Aorta (tissue), 5 donors: ENCODE measurements around the gene SOAT2. TPM values are rescaled to one million over a fixed set of nuclear protein-coding genes. Genes with fewer than 3 reads are reported as not detected.

Source experiments
- ATAC-seq: fragments of 200-7000 bp; cut with Tn5 transposase; one replicate; pipeline ENCODE4 v1.9.1; 2022; ENCODE audit warnings: moderate library complexity; ENCODE audit not compliant: low FRiP score
- DNase-seq, 2 donors: peaks; one replicate each; pipeline ENCODE4 v3.0.0-alpha.2; 2020
- H3K27ac ChIP-seq, 2 donors: one replicate each; pipeline ENCODE4 v1.5.1; 2013; ENCODE audit warnings: low read length in 2 of 2, mild to moderate bottlenecking in 2 of 2, moderate library complexity in 2 of 2, control low read depth in 1 of 2, inconsistent platforms in 1 of 2, low read depth in 1 of 2
- H3K27me3 ChIP-seq, 2 donors: one replicate each; pipeline ENCODE4 v1.6.1; 2013; ENCODE audit warnings: control low read depth in 1 of 2, low read length in 1 of 2, mild to moderate bottlenecking in 1 of 2, moderate library complexity in 1 of 2; ENCODE audit not compliant: insufficient read depth in 2 of 2, control insufficient read depth in 1 of 2
- H3K36me3 ChIP-seq, 2 donors: one replicate each; pipeline ENCODE4 v1.6.1; 2013; ENCODE audit warnings: control low read depth in 1 of 2, low read length in 1 of 2, mild to moderate bottlenecking in 1 of 2; ENCODE audit not compliant: insufficient read depth in 2 of 2, control insufficient read depth in 1 of 2
- H3K4me1 ChIP-seq, 2 donors: one replicate each; pipeline ENCODE4 v1.6.1; 2013; ENCODE audit warnings: low read length in 2 of 2, control low read depth in 1 of 2, mild to moderate bottlenecking in 1 of 2, moderate library complexity in 1 of 2; ENCODE audit not compliant: insufficient read depth in 2 of 2, control insufficient read depth in 1 of 2
- H3K4me3 ChIP-seq, 2 donors: one replicate each; pipeline ENCODE4 v1.5.1; 2013; ENCODE audit warnings: low read length in 2 of 2, control low read depth in 1 of 2, mild to moderate bottlenecking in 1 of 2
- H3K9me3 ChIP-seq: one replicate; pipeline ENCODE4 v1.6.1; 2013; ENCODE audit warnings: mild to moderate bottlenecking, low read length; ENCODE audit not compliant: control insufficient read depth
- WGBS, 2 donors: extraction: QIAGEN DNeasy Blood & Tissue Kit; methylation state at CpG; one replicate each; pipeline ENCODE4 v1.1.7; 2013; 5-methylcytosine and 5-hydroxymethylcytosine counted together
- intact Hi-C, 2 donors: fragments of 100-400 bp; cut with DNase I; formaldehyde crosslinking; loops; one replicate each; pipeline versions ENCODE4 v1.14.2 to v1.15.0; 2022
- polyA plus RNA-seq, 2 donors: library from polyadenylated mRNA; stranded (reverse); fragments of 200-250 nt; gene quantifications; one replicate each; pipeline ENCODE4 v1.2.3, GENCODE V29; 2013
- total RNA-seq, 2 donors: library from RNA; stranded (reverse); fragmentation: NEBNext Ultra II Directional; extraction: Animal tissue kit (Norgen Biotek cat#: 25700); gene quantifications; one replicate each; pipeline ENCODE4 v1.2.1, GENCODE V29; 2021
- donor health status: healthy with polysubstance abuse.
- donor health status: Bipolar disorder and iron deficiency.
- donor health status: DM: no; HTN: no; CAD: no.
- donor health status: DM: no; HTN: no; CAD: no.
- donor health status: DM: yes; HTN: yes; CAD: no.

Gene SOAT2
- total and polyA plus RNA-seq, 4 donors, result 0.63 to 3.4 (median 1.4) TPM

DNA sequence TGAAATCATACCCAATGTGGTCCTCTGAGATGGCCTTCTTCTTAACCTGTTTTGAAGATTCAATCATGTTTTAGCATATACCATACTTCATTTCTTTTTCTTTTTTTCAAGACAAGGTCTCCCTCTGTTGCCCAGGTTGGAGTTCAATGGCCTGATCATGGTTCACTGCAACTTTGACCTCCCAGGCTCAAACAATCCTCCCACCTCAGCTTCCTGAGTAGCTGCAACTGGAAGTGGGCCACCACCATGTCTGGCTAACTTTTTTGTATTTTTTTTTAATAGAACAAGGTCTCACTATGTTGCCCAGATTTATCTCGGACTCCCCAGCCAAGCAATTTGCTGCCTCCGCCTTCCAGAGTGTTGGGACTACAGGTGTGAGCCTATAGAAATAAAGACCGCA is 30.4 kb downstream of the SOAT2 start:
- 92 to 97% methylated on average over 3 of the region's 3 CpGs for WGBS, 2 donors
- DNase-seq (no peak), ATAC-seq (no peak)
- intact Hi-C loops, result no loop called here
- Histone ChIP-seq H3K27me3 (peaks cover 0 to 2% of the 10 kb centered on the region in 2 donors), H3K27ac (no peak overlapping the region), H3K4me1 (no peaks in the 10 kb centered on the region), H3K36me3 (no peaks in the 10 kb centered on the region), H3K4me3 (no peak overlapping the region), H3K9me3 (no peaks in the 10 kb centered on the region)

GRCh38 chr12:53143355-53143754 is 40.1 kb downstream of the SOAT2 start:
- intact Hi-C loops, result no loop called here
- no peaks in the 10 kb centered on the region for H3K4me1 ChIP-seq
- DNase-seq (no peak), ATAC-seq (no peak)
- no peaks in the 10 kb centered on the region for H3K36me3 ChIP-seq
- no peaks in the 10 kb centered on the region for H3K27me3 ChIP-seq
- H3K27ac ChIP-seq, result no peak overlapping the region
- no peak overlapping the region for H3K4me3 ChIP-seq
- peaks cover 2% of the 10 kb centered on the region for H3K9me3 ChIP-seq
- 89 to 91% methylated on average over 4 of the region's 4 CpGs for WGBS, 2 donors

DNA sequence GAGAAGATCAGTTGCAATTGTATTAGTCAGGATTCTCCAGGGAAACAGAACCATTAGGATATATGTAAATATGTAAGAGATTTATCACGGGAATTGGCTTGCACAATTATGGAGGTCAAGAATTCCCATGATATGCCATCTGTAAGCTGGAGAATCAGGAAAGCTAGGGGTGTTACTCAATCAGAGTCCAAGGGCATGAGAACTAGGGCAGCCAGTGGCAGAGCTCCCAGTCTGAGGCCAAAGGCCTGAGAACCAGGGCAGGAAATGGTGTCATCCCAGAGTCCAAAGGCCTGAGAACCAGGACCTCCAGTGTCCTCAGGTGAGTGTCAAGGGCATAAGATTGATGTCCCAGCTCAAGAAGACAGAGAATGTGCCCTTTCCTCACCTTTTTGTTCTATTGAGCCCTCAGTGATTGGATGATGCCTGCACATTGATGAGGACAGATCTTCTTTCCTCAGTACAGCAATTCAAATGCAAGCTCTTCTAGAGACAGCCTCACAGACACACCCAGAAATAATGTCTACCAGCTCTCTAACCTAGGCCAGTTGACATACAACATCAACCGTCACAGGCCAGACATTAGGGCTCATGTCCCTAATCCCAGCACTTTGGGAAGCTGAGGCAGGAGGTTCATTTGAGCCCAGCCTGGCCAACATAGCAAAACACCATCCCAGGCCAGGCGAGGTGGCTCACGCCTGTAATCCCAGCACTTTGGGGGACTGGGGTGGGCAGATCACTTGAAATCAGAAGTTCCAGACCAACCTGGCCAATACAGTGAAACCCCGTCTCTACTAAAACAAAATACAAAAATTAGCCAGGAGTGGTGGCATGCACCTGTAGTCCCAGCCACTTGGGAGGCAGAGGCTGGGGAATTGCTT is 42.3 kb downstream of the SOAT2 start:
- ATAC-seq (no peak), DNase-seq (no peak)
- Histone ChIP-seq H3K27ac (no peak overlapping the region), H3K4me1 (no peaks in the 10 kb centered on the region), H3K9me3 (no peaks in the 10 kb centered on the region), H3K36me3 (no peaks in the 10 kb centered on the region), H3K4me3 (no peak overlapping the region), H3K27me3 (no peaks in the 10 kb centered on the region)
- 88 to 91% methylated on average over 5 of the region's 5 CpGs for WGBS, 2 donors
- intact Hi-C loops, result no loop called here

DNA sequence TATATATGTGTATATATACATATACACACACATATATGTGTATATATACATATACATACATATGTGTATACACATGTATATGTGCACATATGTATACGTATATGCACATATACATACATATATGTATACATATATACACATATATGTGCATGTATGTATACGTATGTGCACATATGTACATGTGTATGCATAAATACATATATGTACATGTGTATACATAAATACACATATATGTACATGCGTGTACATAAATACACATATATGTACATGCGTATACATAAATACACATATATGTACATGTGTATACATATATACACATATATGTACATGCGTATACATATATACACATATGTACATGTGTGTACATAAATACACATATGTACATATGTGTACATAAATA is 43.9 kb downstream of the SOAT2 start:
- no peak for ATAC-seq
- intact Hi-C loops, result no loop called here
- no peaks in the 10 kb centered on the region for H3K9me3 ChIP-seq
- WGBS, 2 donors, result 85 to 87% methylated on average over 5 of the region's 5 CpGs
- DNase-seq, result no peak
- H3K27ac ChIP-seq, result no peak overlapping the region
- no peaks in the 10 kb centered on the region for H3K4me1 ChIP-seq
- no peak overlapping the region for H3K4me3 ChIP-seq
- no peaks in the 10 kb centered on the region for H3K36me3 ChIP-seq
- H3K27me3 ChIP-seq, result no peaks in the 10 kb centered on the region

GRCh38 chr12:53147653-53148052 is 44.4 kb downstream of the SOAT2 start:
- 89 to 90% methylated on average over 15 of the region's 15 CpGs for WGBS, 2 donors
- H3K4me1 ChIP-seq, result no peaks in the 10 kb centered on the region
- DNase-seq (no peak), ATAC-seq (no peak)
- no peak overlapping the region for H3K4me3 ChIP-seq
- H3K36me3 ChIP-seq, result no peaks in the 10 kb centered on the region
- no peak overlapping the region for H3K27ac ChIP-seq
- H3K9me3 ChIP-seq, result no peaks in the 10 kb centered on the region
- intact Hi-C loops, result no loop called here
- H3K27me3 ChIP-seq, result no peaks in the 10 kb centered on the region

GRCh38 chr12:53151039-53151438 is 47.8 kb downstream of the SOAT2 start:
- no peaks in the 10 kb centered on the region for H3K36me3 ChIP-seq
- DNase-seq (no peak), ATAC-seq (no peak)
- H3K4me1 ChIP-seq, result no peaks in the 10 kb centered on the region
- WGBS, 2 donors, result 93% methylated on average over 6 of the region's 6 CpGs
- no peak overlapping the region for H3K4me3 ChIP-seq
- no peak overlapping the region for H3K27ac ChIP-seq
- intact Hi-C loops, result loop anchor here (5.0 to 10.0 kb wide), 2 partner anchors 34 to 86 kb away; no protein-coding TSS in a partner anchor
- H3K27me3 ChIP-seq, result no peaks in the 10 kb centered on the region
- H3K9me3 ChIP-seq, result no peaks in the 10 kb centered on the region

- Histone ChIP-seq H3K27ac (no peak overlapping the region), H3K4me3 (no peak overlapping the region), H3K9me3 (no peaks in the 10 kb centered on the region), H3K36me3 (no peaks in the 10 kb centered on the region), H3K4me1 (no peaks in the 10 kb centered on the region), H3K27me3 (no peaks in the 10 kb centered on the region)
- DNase-seq (no peak), ATAC-seq (no peak)
- intact Hi-C loops, result loop anchor here (5.0 to 10.0 kb wide), 2 partner anchors 35 to 88 kb away; no protein-coding TSS in a partner anchor
Observed at GRCh38 chr12:53152390-53152789, 49.1 kb downstream of the SOAT2 start.

DNA sequence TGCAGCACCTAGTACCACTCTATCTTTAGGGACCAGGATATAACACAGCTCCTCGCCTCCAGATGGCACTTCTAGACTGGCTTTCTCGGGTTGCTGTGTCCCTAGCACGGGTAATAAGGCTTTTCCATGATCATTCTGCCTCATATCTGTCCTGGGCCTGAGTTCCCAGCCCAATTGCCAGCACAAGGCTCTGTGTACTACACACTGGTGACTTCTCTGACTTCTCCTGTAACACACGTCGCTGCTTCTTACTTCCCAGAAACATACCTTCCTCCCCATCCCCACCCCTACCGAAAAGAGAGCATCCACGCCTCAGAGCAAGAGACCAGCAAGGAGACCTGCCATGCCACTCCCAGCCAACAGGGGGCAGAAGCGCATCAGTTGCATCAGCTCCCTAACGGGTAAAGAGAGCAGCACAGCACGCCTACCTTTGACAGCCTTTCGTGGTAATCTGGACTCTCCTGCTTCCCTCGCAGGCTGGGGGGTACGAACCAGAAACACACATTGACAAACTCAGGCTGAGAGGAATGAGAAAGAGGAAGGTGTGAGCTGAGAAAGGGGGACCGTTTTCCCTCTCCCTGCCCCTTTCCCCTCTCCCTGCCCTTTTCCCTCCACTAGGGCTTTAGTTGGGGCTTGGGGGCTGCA is 56.0 kb downstream of the SOAT2 start:
- Histone ChIP-seq H3K4me1 (no peaks in the 10 kb centered on the region), H3K27ac (peak overlapping the region in 1 of 2 donors; percentile 76)
- intact Hi-C loops, result loop anchor here (2.0 to 10.0 kb wide), 5 partner anchors 33 to 95 kb away; no protein-coding TSS in a partner anchor

More for the DNA sequence above, 56.0 kb downstream of the SOAT2 start:
- H3K9me3 ChIP-seq, result no peaks in the 10 kb centered on the region
- no peak overlapping the region for H3K4me3 ChIP-seq
- DNase-seq, result peak; percentile 91 to 96
- WGBS, 2 donors, result 11 to 16% methylated on average over 14 of the region's 14 CpGs
- no peaks in the 10 kb centered on the region for H3K36me3 ChIP-seq
- ATAC-seq, result peak; percentile 90
- H3K27me3 ChIP-seq, result no peaks in the 10 kb centered on the region
